ENCODE measurements around the gene SLC18A3.

Gene SLC18A3

GRCh38 chr10:49608166-49609005 is 1.7 kb upstream of the SLC18A3 start:
- peak overlapping the region; percentile 56 for H3K4me3 ChIP-seq (ENCODE audit: low read depth, low read length)
- H3K4me1 ChIP-seq (ENCODE audit: control insufficient read depth, insufficient read depth, low read length) = peaks cover 2% of the 10 kb centered on the region
- peaks cover 94% of the 10 kb centered on the region for H3K27me3 ChIP-seq (ENCODE audit: control insufficient read depth, insufficient read depth, low read length)
- no peaks in the 10 kb centered on the region for H3K9me3 ChIP-seq (ENCODE audit: control insufficient read depth, insufficient read depth, low read length)
- no peak overlapping the region for H3K9ac ChIP-seq (ENCODE audit: low read depth, low read length)
- H3K36me3 ChIP-seq (ENCODE audit: control insufficient read depth, insufficient read depth, low read length) = no peaks in the 10 kb centered on the region

- peak overlapping the region; percentile 56 for H3K4me3 ChIP-seq (ENCODE audit: low read depth, low read length)
- no peaks in the 10 kb centered on the region for H3K36me3 ChIP-seq (ENCODE audit: control insufficient read depth, insufficient read depth, low read length)
- no peak overlapping the region for H3K9ac ChIP-seq (ENCODE audit: low read depth, low read length)
- H3K4me1 ChIP-seq (ENCODE audit: control insufficient read depth, insufficient read depth, low read length) = peaks cover 7% of the 10 kb centered on the region
- no peaks in the 10 kb centered on the region for H3K9me3 ChIP-seq (ENCODE audit: control insufficient read depth, insufficient read depth, low read length)
- peaks cover 94% of the 10 kb centered on the region for H3K27me3 ChIP-seq (ENCODE audit: control insufficient read depth, insufficient read depth, low read length)
These were observed 1.2 kb upstream of the SLC18A3 start for GRCh38 chr10:49609006-49609282.

GRCh38 chr10:49609283-49610113 is 612 bp upstream of the SLC18A3 start:
- Histone ChIP-seq H3K36me3 (ENCODE audit: control insufficient read depth, insufficient read depth, low read length) (no peaks in the 10 kb centered on the region), H3K27me3 (ENCODE audit: control insufficient read depth, insufficient read depth, low read length) (peaks cover 93% of the 10 kb centered on the region), H3K9me3 (ENCODE audit: control insufficient read depth, insufficient read depth, low read length) (no peaks in the 10 kb centered on the region), H3K9ac (ENCODE audit: low read depth, low read length) (no peak overlapping the region), H3K4me3 (ENCODE audit: low read depth, low read length) (peak overlapping the region; percentile 56), H3K4me1 (ENCODE audit: control insufficient read depth, insufficient read depth, low read length) (peaks cover 7% of the 10 kb centered on the region)

- Histone ChIP-seq H3K36me3 (ENCODE audit: control insufficient read depth, insufficient read depth, low read length) (no peaks in the 10 kb centered on the region), H3K27me3 (ENCODE audit: control insufficient read depth, insufficient read depth, low read length) (peaks cover 93% of the 10 kb centered on the region)
These were observed 502 bp downstream of the SLC18A3 start for GRCh38 chr10:49610458-49611165.

GRCh38 chr10:49611166-49611815 is 1.2 kb downstream of the SLC18A3 start:
- Histone ChIP-seq H3K9ac (ENCODE audit: low read depth, low read length) (no peak overlapping the region), H3K4me1 (ENCODE audit: control insufficient read depth, insufficient read depth, low read length) (peaks cover 7% of the 10 kb centered on the region), H3K4me3 (ENCODE audit: low read depth, low read length) (peak overlapping the region; percentile 40), H3K36me3 (ENCODE audit: control insufficient read depth, insufficient read depth, low read length) (no peaks in the 10 kb centered on the region), H3K9me3 (ENCODE audit: control insufficient read depth, insufficient read depth, low read length) (no peaks in the 10 kb centered on the region), H3K27me3 (ENCODE audit: control insufficient read depth, insufficient read depth, low read length) (peaks cover 93% of the 10 kb centered on the region)

More at GRCh38 chr10:49610458-49611165, 502 bp downstream of the SLC18A3 start:
- Histone ChIP-seq H3K4me1 (ENCODE audit: control insufficient read depth, insufficient read depth, low read length) (peaks cover 7% of the 10 kb centered on the region), H3K9ac (ENCODE audit: low read depth, low read length) (no peak overlapping the region), H3K9me3 (ENCODE audit: control insufficient read depth, insufficient read depth, low read length) (no peaks in the 10 kb centered on the region), H3K4me3 (ENCODE audit: low read depth, low read length) (peak overlapping the region; percentile 40)

GRCh38 chr10:49611816-49612512 is 1.9 kb downstream of the SLC18A3 start:
- Histone ChIP-seq H3K27me3 (ENCODE audit: control insufficient read depth, insufficient read depth, low read length) (peaks cover 93% of the 10 kb centered on the region), H3K9me3 (ENCODE audit: control insufficient read depth, insufficient read depth, low read length) (no peaks in the 10 kb centered on the region), H3K4me3 (ENCODE audit: low read depth, low read length) (peak overlapping the region; percentile 40), H3K36me3 (ENCODE audit: control insufficient read depth, insufficient read depth, low read length) (no peaks in the 10 kb centered on the region), H3K4me1 (ENCODE audit: control insufficient read depth, insufficient read depth, low read length) (peaks cover 7% of the 10 kb centered on the region), H3K9ac (ENCODE audit: low read depth, low read length) (no peak overlapping the region)

GRCh38 chr10:49612513-49613164 is 2.5 kb downstream of the SLC18A3 start:
- Histone ChIP-seq H3K4me3 (ENCODE audit: low read depth, low read length) (peak overlapping the region; percentile 40), H3K27me3 (ENCODE audit: control insufficient read depth, insufficient read depth, low read length) (peaks cover 92% of the 10 kb centered on the region), H3K4me1 (ENCODE audit: control insufficient read depth, insufficient read depth, low read length) (peaks cover 7% of the 10 kb centered on the region)

GRCh38 chr10:49613165-49613881 is 3.2 kb downstream of the SLC18A3 start:
- Histone ChIP-seq H3K9me3 (ENCODE audit: control insufficient read depth, insufficient read depth, low read length) (no peaks in the 10 kb centered on the region), H3K27me3 (ENCODE audit: control insufficient read depth, insufficient read depth, low read length) (peaks cover 92% of the 10 kb centered on the region), H3K9ac (ENCODE audit: low read depth, low read length) (no peak overlapping the region), H3K4me1 (ENCODE audit: control insufficient read depth, insufficient read depth, low read length) (peaks cover 7% of the 10 kb centered on the region), H3K4me3 (ENCODE audit: low read depth, low read length) (peak overlapping the region; percentile 40), H3K36me3 (ENCODE audit: control insufficient read depth, insufficient read depth, low read length) (no peaks in the 10 kb centered on the region)

More at GRCh38 chr10:49612513-49613164, 2.5 kb downstream of the SLC18A3 start:
- H3K9me3 ChIP-seq (ENCODE audit: control insufficient read depth, insufficient read depth, low read length) = no peaks in the 10 kb centered on the region
- H3K9ac ChIP-seq (ENCODE audit: low read depth, low read length) = no peak overlapping the region
- H3K36me3 ChIP-seq (ENCODE audit: control insufficient read depth, insufficient read depth, low read length) = no peaks in the 10 kb centered on the region

GRCh38 chr10:49613882-49614241 is 3.8 kb downstream of the SLC18A3 start, which contains the start of gene CHAT:
Gene CHAT, plus strand, starts transcription at chr10:49614037. Its CDS starts 153 bp downstream, at chr10:49614190.
- H3K9ac ChIP-seq (ENCODE audit: low read depth, low read length) = no peak within 1 kb of the TSS
- no peaks in the 10 kb centered on the region for H3K9me3 ChIP-seq (ENCODE audit: control insufficient read depth, insufficient read depth, low read length)
- no peaks in the 10 kb centered on the region for H3K36me3 ChIP-seq (ENCODE audit: control insufficient read depth, insufficient read depth, low read length)
- peaks cover 7% of the 10 kb centered on the region for H3K4me1 ChIP-seq (ENCODE audit: control insufficient read depth, insufficient read depth, low read length)
- peaks cover 92% of the 10 kb centered on the region for H3K27me3 ChIP-seq (ENCODE audit: control insufficient read depth, insufficient read depth, low read length)
- peak within 1 kb of the TSS; percentile 41 for H3K4me3 ChIP-seq (ENCODE audit: low read depth, low read length)
